WTC11 (cell line): Measurements from ENCODE around the gene ANKIB1. TPM values are rescaled to one million over a fixed set of nuclear protein-coding genes. Genes with fewer than 3 reads are reported as not detected.

ENCODE experiments used
- ATAC-seq: fragments of 200-7000 bp; cut with Tn5 transposase; 2 replicates; pipeline ENCODE4 v1.10.0; 2021; ENCODE audit warnings: mild to moderate bottlenecking, moderate library complexity
- CTCF ChIA-PET: fragments of 300-600 bp; sonication (Branson Sonifier 250); formaldehyde crosslinking; loops from one replicate; lab custom pipeline; 2021; ENCODE audit warnings: antibody characterized with exemption; lab: Charles Lee
- POLR2A ChIA-PET: fragments of 350-600 bp; sonication (Branson Sonifier 250); formaldehyde crosslinking; loops from one replicate; lab custom pipeline; 2021; ENCODE audit warnings: antibody characterized with exemption; lab: Charles Lee
- DNase-seq: peaks from one replicate; pipeline ENCODE4 v3.0.0; 2021; ENCODE audit warnings: low spot score
- H3K27ac Mint-ChIP-seq: 2 replicates; pipeline ENCODE4 v1.8.0; 2021; ENCODE audit warnings: mixed read lengths
- H3K27me3 Mint-ChIP-seq: 2 replicates; pipeline ENCODE4 v1.8.0; 2021; ENCODE audit warnings: low read depth, mild to moderate bottlenecking, moderate library complexity, mixed read lengths
- H3K36me3 Mint-ChIP-seq: 2 replicates; pipeline ENCODE4 v1.8.0; 2021; ENCODE audit warnings: mixed read lengths
- H3K4me1 Mint-ChIP-seq: 2 replicates; pipeline ENCODE4 v1.8.0; 2022; ENCODE audit warnings: mixed read lengths
- H3K4me3 Mint-ChIP-seq: 2 replicates; pipeline ENCODE4 v1.8.0; 2021; ENCODE audit warnings: mild to moderate bottlenecking, moderate library complexity, mixed read lengths
- H3K9me3 Mint-ChIP-seq: 2 replicates; pipeline ENCODE4 v1.8.0; 2021; ENCODE audit warnings: mixed read lengths
- CBFB ChIP-seq: sonication (generic); formaldehyde crosslinking; IDR thresholded peaks from 2 replicates; pipeline ENCODE4 v1.8.1; 2022; ENCODE audit warnings: mild to moderate bottlenecking, low read depth, missing genetic modification reagents
- ERG ChIP-seq: fragments of 250-450 bp; sonication (Bioruptor Pico); IDR thresholded peaks from 2 replicates; pipeline ENCODE4 v1.8.0; 2021; ENCODE audit warnings: mild to moderate bottlenecking
- FOXP1 ChIP-seq: sonication (generic); formaldehyde crosslinking; IDR thresholded peaks from 2 replicates; pipeline ENCODE4 v1.8.0; 2022; ENCODE audit warnings: missing genetic modification reagents, mild to moderate bottlenecking, moderate library complexity, borderline replicate concordance
- GTF2I ChIP-seq: fragments of 250-450 bp; sonication (Bioruptor Pico); conservative IDR thresholded peaks from 2 replicates; pipeline ENCODE4 v1.4.0; 2021; ENCODE audit warnings: mild to moderate bottlenecking
- KAT7 ChIP-seq: sonication (generic); formaldehyde crosslinking; IDR thresholded peaks from 2 replicates; pipeline ENCODE4 v1.8.1; 2023; ENCODE audit warnings: missing genetic modification reagents, mild to moderate bottlenecking, borderline replicate concordance
- MLX ChIP-seq: sonication (generic); formaldehyde crosslinking; IDR thresholded peaks from 2 replicates; pipeline ENCODE4 v1.8.1; 2023; ENCODE audit warnings: mild to moderate bottlenecking, missing genetic modification reagents, moderate library complexity
- MYBL2 ChIP-seq: sonication (generic); formaldehyde crosslinking; IDR thresholded peaks from 2 replicates; pipeline ENCODE4 v1.8.1; 2023; ENCODE audit warnings: mild to moderate bottlenecking, moderate library complexity, missing genetic modification reagents
- NR1H2 ChIP-seq: sonication (generic); formaldehyde crosslinking; IDR thresholded peaks from 2 replicates; pipeline ENCODE4 v1.9.0; 2021; ENCODE audit warnings: mild to moderate bottlenecking, moderate library complexity, missing genetic modification reagents
- NR2C2 ChIP-seq: sonication (generic); formaldehyde crosslinking; IDR thresholded peaks from 2 replicates; pipeline ENCODE4 v1.8.0; 2022; ENCODE audit warnings: mild to moderate bottlenecking, missing genetic modification reagents
- RORB ChIP-seq: fragments of 250-450 bp; sonication (Bioruptor Pico); IDR thresholded peaks from 2 replicates; pipeline ENCODE4 v1.9.0; 2021; ENCODE audit warnings: mild to moderate bottlenecking
- SMAD4 ChIP-seq: sonication (generic); formaldehyde crosslinking; IDR thresholded peaks from 2 replicates; pipeline ENCODE4 v1.8.0; 2022; ENCODE audit warnings: mild to moderate bottlenecking, missing genetic modification reagents
- ZNF232 ChIP-seq: sonication (generic); formaldehyde crosslinking; IDR thresholded peaks from 2 replicates; pipeline ENCODE4 v1.8.0; 2022; ENCODE audit warnings: mild to moderate bottlenecking, missing genetic modification reagents
- ZNF416 ChIP-seq: fragments of 250-450 bp; sonication (Bioruptor Pico); IDR thresholded peaks from 2 replicates; pipeline ENCODE4 v1.9.0; 2021; ENCODE audit warnings: mild to moderate bottlenecking, inconsistent platforms
- ZNF425 ChIP-seq: fragments of 250-450 bp; sonication (Bioruptor Pico); conservative IDR thresholded peaks from 2 replicates; pipeline ENCODE4 v1.9.0; 2021; ENCODE audit warnings: mild to moderate bottlenecking
- total RNA-seq: library from RNA; stranded (reverse); gene quantifications from 3 replicates; pipeline ENCODE4 v1.2.3, GENCODE V29; 2021
- TF ChIP-seq, protein P1 (sequence below): sonication (generic); formaldehyde crosslinking; IDR thresholded peaks from 2 replicates; pipeline ENCODE4 v1.8.0; 2022; ENCODE audit warnings: mild to moderate bottlenecking, missing genetic modification reagents

Gene ANKIB1
- total RNA-seq, 1 experiment from 2014 or later: 38.5 TPM

- ChIA-PET POLR2A (no interaction called here), CTCF (no interaction called here)
- no peak for DNase-seq
- H3K9me3 Mint-ChIP-seq: peaks cover 6% of the 10 kb centered on the region; the same call in 1 of the 2 replicates
- TF ChIP-seq ZNF425 (CRISPR knock-in tag) (no peak), ERG (CRISPR knock-in tag) (no peak)
- TF ChIP-seq, protein P1, sequence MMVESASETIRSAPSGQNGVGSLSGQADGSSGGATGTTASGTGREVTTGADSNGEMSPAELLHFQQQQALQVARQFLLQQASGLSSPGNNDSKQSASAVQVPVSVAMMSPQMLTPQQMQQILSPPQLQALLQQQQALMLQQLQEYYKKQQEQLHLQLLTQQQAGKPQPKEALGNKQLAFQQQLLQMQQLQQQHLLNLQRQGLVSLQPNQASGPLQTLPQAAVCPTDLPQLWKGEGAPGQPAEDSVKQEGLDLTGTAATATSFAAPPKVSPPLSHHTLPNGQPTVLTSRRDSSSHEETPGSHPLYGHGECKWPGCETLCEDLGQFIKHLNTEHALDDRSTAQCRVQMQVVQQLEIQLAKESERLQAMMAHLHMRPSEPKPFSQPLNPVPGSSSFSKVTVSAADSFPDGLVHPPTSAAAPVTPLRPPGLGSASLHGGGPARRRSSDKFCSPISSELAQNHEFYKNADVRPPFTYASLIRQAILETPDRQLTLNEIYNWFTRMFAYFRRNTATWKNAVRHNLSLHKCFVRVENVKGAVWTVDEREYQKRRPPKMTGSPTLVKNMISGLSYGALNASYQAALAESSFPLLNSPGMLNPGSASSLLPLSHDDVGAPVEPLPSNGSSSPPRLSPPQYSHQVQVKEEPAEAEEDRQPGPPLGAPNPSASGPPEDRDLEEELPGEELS (CRISPR knock-in tag): no peak
- peak overlapping the region; percentile 52; the same call in 1 of the 2 replicates for H3K27ac Mint-ChIP-seq
- ATAC-seq: no peak
- no peaks in the 10 kb centered on the region for H3K27me3 Mint-ChIP-seq
- no peak overlapping the region for H3K4me3 Mint-ChIP-seq
- H3K36me3 Mint-ChIP-seq: peaks cover 6% of the 10 kb centered on the region; the same call in 1 of the 2 replicates
- peaks cover 29% of the 10 kb centered on the region for H3K4me1 Mint-ChIP-seq
Observed at GRCh38 chr7:92281031-92281430, 35.3 kb downstream of the ANKIB1 start.

- Mint-ChIP-seq H3K4me1 (peaks cover 31% of the 10 kb centered on the region), H3K27ac (no peak overlapping the region), H3K36me3 (peaks cover 6% of the 10 kb centered on the region; the same call in 1 of the 2 replicates), H3K4me3 (no peak overlapping the region), H3K9me3 (peaks cover 6% of the 10 kb centered on the region; the same call in 1 of the 2 replicates), H3K27me3 (no peaks in the 10 kb centered on the region)
- CTCF ChIA-PET: no interaction called here
- no peak for TF ChIP-seq KAT7 (CRISPR knock-in tag)
- TF ChIP-seq CBFB (CRISPR knock-in tag): no peak
- TF ChIP-seq, protein P1 (CRISPR knock-in tag): no peak
- TF ChIP-seq RORB (CRISPR knock-in tag): no peak
- TF ChIP-seq MYBL2 (CRISPR knock-in tag): no peak
- no peak for TF ChIP-seq NR2C2
- TF ChIP-seq FOXP1 (CRISPR knock-in tag): no peak
- no peak for TF ChIP-seq ZNF232 (CRISPR knock-in tag)
- no peak for TF ChIP-seq MLX (CRISPR knock-in tag)
- no peak for TF ChIP-seq GTF2I
- TF ChIP-seq NR1H2: no peak
- no peak for TF ChIP-seq SMAD4 (CRISPR knock-in tag)
- TF ChIP-seq ZNF416: no peak
- DNase-seq (no peak), ATAC-seq (no peak)
- POLR2A ChIA-PET: no interaction called here
Observed at GRCh38 chr7:92282221-92282814, 36.5 kb downstream of the ANKIB1 start.
